ENCODE data around the gene ME2. TPM values are rescaled to one million over a fixed set of nuclear protein-coding genes. Genes with fewer than 3 reads are reported as not detected.
"Not testable (repeated sequence)": the region's sequence is repeated elsewhere in the genome, so short reads cannot be mapped to it uniquely, and the experiment has no call there.

The ME2 gene
- total and polyA plus RNA-seq, 4 experiments from 2014 or later: 48.6 to 53.5 (median 49.7) TPM

DNA sequence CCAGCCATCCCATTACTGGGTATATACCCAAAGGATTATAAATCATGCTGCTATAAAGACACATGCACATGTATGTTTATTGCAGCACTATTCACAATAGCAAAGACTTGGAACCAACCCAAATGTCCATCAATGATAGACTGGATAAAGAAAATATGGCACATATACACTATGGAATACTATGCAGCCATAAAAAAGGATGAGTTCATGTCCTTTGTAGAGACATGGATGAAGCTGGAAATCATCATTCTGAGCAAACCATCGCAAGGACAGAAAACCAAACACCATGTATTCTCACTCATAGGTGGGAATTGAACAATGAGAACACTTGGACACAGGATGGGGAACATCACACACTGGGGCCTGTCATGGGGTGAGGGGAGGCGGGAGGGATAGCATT is 124.3 kb downstream of the ME2 start:
- H3K27me3 ChIP-seq (ENCODE audit: insufficient read depth, low read length); POLR2A ChIA-PET (ENCODE audit: partially characterized antibody); H3K4me3 Mint-ChIP-seq; H3K4me1 ChIP-seq (ENCODE audit: insufficient read depth, low read length); H3K9me3 Mint-ChIP-seq; DNase-seq; intact Hi-C loops (cut with micrococcal nuclease); H3K36me3 ChIP-seq (ENCODE audit: insufficient read depth, low read length); H3K27me3 Mint-ChIP-seq; H3K4me1 Mint-ChIP-seq; H3K4me3 ChIP-seq (ENCODE audit: low read length in 2 of 2); CTCF ChIA-PET (ENCODE audit: partially characterized antibody); H3K9me3 ChIP-seq (ENCODE audit: control insufficient read depth in 1 of 2, low read length in 2 of 2); H3K27ac ChIP-seq (ENCODE audit: low read depth, low read length): not testable (repeated sequence)
- H3K36me3 Mint-ChIP-seq: peaks cover 5 to 17% of the 10 kb centered on the region in 2 donors
- peak overlapping the region in 1 of 7 donors; percentile 24 for H3K27ac Mint-ChIP-seq

Other genes starting within 250 kb of the ME2 start
- not detected for gene MRO, start 59.1 kb upstream of the ME2 start, total RNA-seq
- gene MRO, start 59.1 kb upstream of the ME2 start, polyA plus RNA-seq: not detected
- gene ELAC1, start 88.9 kb downstream of the ME2 start, total RNA-seq: 10 to 100 TPM; 11.6 to 11.7 TPM
- 10 to 100 TPM; 15.3 to 18.5 TPM for gene ELAC1, start 88.9 kb downstream of the ME2 start, polyA plus RNA-seq
- gene SMAD4, start 151.1 kb downstream of the ME2 start, total RNA-seq: 100 to 1,000 TPM; 143 to 155 TPM
- 10 to 100 TPM; 37.7 to 95.4 TPM for gene SMAD4, start 151.1 kb downstream of the ME2 start, polyA plus RNA-seq